NCI-H226 (cell line): ENCODE measurements around the gene TAF11L3.
"Not testable (repeated sequence)": the region's sequence is repeated elsewhere in the genome, so short reads cannot be mapped to it uniquely, and the experiment has no call there.

Experiments used
- DNase-seq: peaks from one replicate; pipeline ENCODE4 v3.0.0-alpha.2; 2015

The TAF11L3 gene

DNA sequence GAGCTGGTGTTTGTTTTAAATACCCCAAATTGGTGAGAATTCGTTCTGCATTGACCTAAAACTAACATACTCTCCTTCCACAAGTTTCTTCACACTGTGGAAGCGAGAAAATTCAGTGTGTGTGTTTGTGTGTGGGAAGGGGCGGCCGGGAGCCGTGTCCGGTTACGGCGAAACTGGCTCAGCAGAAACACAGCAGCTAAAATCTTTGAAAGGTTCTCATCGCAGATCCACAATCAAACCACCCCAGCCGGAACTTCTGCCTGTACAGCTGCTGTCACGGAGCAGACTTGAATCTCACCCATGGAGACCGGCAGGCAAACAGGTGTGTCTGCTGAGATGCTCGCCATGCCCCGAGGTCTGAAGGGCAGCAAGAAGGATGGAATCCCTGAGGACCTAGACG lies at the start of gene TAF11L3:
TSS of gene TAF11L3 (plus strand) at position 301 of the 400 bp plus-strand sequence.
- DNase-seq, result not testable (repeated sequence)

DNA sequence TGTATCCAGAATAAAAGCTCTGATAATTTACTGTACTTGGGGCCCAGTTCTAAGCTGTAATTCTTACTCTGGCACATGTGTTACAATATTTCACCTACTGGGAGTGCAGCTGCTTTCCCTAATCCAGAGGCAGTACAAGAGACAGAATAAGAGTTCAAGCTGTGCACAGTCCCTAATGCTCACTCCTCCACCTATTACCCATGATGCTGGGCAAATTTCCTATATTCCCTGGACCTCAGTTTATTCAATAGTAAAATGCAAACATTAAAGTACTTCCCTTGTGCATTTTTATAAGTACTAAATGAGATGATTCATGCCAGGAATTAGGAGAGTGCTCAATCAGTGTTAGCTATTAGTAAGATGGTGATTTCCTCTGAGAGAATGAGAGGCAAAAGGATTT lies 48.1 kb upstream of the TAF11L3 start:
- no peak for DNase-seq

DNA sequence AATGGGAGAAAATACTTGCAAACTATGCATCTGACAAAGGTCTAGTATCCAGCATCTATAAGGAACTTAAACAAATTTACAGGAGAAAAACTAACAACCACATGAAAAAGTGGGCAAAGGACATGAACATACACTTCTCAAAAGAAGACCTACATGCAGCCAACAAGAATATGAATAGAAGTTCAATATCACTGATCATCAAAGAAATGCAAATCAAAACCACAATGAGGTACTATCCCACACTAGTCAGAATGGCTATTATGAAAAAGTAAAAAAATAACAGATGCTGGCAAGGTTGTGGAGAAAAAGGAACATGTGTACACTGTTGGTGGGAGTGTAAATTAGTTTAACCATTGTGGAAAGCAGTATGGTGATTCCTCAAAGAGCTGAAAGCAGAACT lies 43.1 kb upstream of the TAF11L3 start:
- not testable (repeated sequence) for DNase-seq

DNA sequence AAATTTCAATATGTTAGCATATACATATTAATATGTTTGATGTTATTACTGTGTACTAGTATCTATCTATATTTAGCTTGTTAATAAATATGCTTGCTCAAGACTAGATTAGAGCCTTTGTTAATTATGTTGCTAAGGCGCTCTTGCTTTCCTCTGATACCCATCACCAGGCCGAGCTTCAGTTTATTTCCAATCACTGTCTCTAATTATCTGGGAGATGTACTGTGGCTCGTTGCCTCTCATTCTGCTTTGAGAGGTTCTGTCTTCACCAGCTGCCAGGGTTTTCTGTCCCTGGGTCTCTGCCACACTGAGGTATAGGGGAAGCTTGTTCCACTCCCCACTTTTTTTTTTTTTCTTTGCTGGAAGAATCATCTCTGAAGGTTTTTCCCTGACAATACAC lies 41.1 kb upstream of the TAF11L3 start:
- DNase-seq, result no peak

DNA sequence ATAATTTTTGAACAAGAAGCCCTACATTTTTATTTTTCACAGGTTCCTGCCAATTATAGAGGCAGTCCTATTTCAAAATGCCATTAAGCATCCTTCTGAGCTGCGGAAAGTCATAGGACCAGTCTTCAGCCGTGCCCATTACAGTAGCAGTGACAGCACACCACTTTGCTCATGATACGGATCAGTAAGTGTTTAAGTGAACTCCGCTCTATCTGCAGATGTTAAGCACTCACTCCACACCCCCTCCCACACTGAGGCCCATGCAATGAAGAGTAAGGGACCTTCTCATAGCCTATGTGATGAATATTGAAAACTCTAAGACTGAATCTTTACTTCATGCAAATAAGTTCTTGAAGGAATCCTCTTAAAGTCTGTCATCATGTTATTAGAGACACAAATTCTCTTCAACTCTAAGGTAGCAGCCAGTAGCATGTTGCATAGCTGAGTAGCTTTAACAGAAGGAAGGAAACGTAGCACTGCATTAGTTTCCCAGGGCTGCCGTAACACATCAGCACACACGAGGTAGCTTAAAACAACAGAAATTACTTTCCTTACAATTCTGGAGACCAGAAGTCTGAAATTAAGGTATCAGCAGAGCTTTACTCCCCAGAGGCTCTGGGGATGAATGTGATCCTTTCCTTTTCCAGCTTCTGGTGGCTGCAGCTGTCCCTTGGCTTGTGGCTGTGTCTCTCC lies 40.4 kb upstream of the TAF11L3 start:
- no peak for DNase-seq

DNA sequence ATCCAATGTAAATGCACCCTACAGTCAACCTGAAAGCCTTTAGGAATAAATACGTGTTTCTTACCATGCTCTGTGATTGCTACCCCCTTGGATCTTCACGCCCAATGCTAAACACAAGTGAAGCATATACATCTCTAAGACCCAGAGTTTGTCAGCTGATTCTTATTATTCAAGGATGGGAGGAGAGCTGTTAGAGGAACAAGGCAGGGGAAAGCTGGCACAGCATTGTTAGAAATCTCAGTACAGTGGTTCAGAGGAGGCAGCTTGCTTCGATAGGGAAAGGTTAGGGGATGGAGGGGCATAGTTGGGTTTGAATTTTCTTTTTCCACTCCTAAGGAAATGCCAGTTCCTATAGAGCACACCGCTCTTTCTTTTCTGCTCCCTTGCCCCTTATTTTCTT lies 36.8 kb upstream of the TAF11L3 start:
- no peak for DNase-seq

DNA sequence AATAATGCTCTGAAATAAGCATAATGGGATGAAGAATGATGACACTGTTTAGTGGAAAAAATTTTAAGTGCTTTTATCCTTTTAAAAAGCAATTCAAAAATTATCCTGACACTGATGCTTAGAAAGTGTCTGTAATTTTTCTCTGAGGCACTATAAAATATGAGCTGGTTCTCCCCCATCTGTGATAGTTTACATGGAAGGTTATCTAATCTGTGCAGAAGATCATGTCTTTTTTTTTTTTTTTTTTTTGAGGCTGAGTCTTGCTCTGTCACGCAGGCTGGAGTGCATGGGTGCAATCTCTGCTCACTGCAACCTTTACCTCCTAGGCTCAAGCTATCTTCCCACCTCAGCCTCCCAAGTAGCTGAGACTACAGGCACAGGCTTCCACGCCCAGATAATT lies 35.4 kb upstream of the TAF11L3 start:
- DNase-seq, result no peak

DNA sequence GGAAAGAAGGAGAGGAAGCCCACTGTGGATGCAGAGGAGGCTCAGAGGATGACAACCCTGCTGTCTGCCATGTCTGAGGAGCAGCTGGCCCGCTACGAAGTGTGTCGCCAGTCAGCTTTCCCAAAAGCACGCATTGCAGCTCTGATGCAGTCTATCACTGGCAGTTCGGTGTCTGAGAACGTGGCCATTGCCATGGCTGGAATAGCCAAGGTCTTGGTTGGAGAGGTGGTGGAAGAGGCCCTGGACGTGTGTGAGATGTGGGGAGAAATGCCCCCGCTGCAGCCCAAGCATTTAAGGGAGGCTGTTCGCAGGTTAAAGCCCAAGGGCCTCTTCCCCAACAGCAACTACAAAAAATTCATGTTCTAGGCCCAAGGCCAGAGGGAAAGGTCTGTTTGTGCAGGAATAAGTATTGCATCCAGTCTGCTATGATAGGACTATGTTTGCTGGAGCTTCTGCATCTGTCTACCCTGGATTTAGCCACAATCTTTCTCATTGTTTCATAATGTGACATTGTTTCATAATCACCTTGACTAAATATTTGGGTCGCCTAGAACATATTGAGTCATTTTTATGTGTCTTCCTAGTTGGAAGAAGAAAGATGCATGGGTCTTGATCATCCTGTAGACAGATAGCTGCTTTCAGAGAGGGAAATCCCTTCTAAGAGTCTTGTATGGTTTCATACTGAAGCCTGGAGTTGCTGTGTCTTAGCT lies 31.5 kb upstream of the TAF11L3 start:
- not testable (repeated sequence) for DNase-seq

DNA sequence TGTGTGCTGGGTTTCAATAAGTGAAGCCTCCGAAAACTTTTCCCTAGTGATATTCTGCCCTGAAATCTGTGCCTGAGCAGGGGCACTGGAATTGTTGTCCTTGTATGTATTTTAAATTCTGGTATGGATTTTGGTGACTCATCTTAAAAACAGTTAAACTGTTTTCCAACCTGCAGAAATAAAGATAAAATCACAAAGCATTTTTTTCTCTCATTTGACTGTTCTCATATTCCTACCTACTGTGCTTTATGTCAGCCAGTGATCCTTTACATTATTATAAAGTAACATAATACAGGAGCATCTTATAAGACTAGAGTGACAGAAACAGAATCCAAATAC lies 31.0 kb upstream of the TAF11L3 start:
- DNase-seq, result no peak

DNA sequence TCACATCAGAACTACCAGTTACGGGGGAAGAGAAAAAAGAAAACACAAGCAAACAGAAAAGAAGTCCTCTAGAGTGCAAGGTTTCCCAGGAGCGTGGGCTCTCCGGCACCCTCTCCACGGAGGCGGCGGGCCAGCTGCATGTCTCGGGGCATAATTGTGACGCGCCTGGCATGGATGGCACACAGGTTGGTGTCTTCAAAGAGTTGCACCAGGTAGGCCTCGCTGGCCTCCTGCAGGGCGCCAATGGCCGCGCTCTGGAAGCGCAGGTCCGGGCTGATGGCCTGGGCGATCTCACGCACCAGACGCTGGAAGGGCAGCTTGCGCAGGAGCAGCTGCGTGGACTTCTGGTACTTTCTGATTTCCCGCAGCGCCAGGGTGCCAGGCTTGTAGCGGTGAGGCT lies 26.9 kb upstream of the TAF11L3 start:
- not testable (repeated sequence) for DNase-seq

DNA sequence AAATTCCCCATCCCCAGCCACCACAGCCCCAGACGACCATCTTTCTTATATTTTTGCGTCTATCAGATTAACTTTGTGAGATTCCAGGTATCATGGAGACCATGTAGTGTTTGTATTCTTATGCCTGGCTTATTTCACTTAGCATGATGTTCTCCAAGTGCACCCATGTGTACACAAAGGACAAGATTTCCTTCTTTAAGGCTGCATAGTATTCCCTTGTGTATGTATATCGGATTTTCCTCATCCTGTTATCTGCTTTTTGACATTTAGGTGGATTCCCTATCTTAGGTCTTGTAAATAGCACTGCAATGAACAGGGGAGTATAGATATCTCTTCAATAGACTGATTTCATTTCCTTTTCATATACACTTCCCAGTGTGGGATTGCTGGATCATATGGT lies 25.4 kb upstream of the TAF11L3 start:
- no peak for DNase-seq

DNA sequence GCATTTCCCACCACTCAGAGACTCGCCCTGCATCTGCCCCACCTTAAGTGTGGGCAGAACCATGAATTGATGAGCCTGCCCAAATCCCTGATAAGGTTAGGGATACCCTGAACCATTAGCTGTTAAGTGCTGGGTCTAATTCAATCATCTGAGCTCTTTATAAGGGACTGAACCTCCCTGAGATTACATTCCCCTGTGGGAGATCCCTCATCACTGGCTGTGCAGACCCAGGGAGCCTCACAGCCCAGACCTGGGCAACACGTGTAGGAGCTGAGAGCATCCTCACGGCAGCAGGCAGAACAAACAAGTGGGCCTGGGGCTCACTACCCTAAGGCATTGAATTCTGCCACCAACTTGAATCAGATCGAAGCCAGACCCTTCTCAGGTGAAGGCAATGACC lies 20.7 kb upstream of the TAF11L3 start:
- DNase-seq, result no peak

DNA sequence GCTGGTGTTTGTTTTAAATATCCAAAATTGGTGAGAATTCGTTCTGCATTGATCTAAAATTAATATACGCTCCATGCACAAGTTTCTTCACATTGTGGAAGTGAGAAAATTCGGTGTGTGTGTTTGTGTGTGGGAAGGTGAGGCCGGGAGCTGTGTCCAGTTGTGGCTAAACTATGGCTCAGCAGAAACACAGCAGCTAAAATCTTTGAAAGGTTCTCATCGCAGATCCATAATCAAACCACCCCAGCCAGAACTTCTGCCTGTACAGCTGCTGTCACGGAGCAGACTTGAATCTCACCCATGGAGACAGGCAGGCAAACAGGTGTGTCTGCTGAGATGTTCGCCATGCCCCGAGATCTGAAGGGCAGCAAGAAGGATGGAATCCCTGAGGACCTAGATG lies 20.2 kb upstream of the TAF11L3 start, which contains the start of gene TAF11L2:
TSS of gene TAF11L2 (plus strand) at position 301 of the 400 bp plus-strand sequence.
- DNase-seq, result not testable (repeated sequence)

DNA sequence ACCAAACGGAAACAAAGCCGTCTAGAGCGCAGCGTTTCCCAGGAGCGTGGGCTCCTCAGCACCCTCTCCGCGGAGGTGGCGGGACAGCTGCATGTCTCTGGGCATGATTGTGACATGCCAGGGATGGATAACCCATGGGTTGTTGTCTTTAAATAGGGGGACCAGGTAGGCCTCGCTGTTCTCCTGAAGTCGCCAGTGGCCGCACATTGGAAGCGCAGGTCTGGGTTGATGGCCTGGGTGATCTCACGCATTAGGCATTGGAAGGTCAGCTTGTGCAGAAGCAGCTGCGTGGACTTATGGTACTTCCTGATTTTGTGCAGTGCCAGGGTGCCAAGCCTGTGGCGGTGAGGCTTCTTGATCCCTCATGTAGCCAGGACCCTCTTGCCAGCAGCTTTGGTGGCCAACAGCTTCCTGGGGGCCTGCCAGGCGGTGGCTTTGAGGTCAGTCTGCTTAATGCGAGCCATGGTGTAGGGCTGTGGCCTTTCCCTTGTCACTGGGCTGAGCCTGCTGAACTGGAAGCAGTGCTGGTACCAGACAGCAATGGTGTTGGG lies 6.3 kb upstream of the TAF11L3 start:
- DNase-seq, result no peak

DNA sequence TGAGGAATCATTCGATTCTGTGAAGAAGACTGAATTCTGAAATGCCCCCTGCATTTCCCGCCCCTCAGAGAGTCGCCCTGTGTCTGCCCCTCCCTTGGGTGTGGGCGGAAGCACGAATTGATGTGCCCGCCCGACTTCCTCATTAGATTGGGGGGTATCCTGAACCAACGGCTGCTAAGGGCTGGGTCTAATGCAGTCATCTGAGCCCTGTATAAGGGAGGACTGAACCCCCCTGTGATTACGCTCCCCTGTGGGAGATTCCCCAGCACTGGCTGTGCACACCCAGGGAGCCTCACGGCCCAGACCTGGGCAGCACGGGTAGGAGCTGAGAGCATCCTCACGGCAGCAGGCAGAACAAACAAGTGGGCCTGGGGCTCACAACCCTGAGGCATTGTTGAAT lies 641 bp upstream of the TAF11L3 start:
- not testable (repeated sequence) for DNase-seq

DNA sequence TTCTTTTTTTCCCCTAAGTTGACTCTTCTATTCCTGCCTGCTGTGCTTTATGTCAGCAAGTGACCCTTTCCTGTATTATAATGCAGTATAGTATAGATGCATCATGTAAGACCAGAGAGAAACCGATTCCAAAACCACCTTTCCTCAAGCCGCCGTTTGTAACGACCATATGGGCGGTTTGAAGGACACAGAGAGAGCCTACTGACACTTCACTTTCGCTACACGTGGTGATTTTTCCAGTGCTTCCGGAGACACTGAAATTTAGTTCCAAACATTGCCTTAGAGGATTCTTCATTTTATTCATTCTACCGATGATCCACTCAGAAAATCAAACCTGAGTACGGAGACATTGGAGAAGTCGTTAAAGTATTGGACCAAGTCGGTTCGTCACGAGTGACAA lies 1.3 kb downstream of the TAF11L3 start:
- DNase-seq, result not testable (repeated sequence)

DNA sequence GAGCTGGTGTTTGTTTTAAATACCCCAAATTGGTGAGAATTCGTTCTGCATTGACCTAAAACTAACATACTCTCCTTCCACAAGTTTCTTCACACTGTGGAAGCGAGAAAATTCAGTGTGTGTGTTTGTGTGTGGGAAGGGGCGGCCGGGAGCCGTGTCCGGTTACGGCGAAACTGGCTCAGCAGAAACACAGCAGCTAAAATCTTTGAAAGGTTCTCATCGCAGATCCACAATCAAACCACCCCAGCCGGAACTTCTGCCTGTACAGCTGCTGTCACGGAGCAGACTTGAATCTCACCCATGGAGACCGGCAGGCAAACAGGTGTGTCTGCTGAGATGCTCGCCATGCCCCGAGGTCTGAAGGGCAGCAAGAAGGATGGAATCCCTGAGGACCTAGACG lies 3.3 kb downstream of the TAF11L3 start, which contains the start of gene TAF11L4:
TSS of gene TAF11L4 (plus strand) at position 301 of the 400 bp plus-strand sequence.
- DNase-seq, result not testable (repeated sequence)

DNA sequence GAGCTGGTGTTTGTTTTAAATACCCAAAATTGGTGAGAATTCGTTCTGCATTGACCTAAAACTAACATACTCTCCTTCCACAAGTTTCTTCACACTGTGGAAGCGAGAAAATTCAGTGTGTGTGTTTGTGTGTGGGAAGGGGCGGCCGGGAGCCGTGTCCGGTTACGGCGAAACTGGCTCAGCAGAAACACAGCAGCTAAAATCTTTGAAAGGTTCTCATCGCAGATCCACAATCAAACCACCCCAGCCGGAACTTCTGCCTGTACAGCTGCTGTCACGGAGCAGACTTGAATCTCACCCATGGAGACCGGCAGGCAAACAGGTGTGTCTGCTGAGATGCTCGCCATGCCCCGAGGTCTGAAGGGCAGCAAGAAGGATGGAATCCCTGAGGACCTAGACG lies 6.8 kb downstream of the TAF11L3 start, which contains the start of gene TAF11L5:
TSS of gene TAF11L5 (plus strand) at position 301 of the 400 bp plus-strand sequence.
- not testable (repeated sequence) for DNase-seq

DNA sequence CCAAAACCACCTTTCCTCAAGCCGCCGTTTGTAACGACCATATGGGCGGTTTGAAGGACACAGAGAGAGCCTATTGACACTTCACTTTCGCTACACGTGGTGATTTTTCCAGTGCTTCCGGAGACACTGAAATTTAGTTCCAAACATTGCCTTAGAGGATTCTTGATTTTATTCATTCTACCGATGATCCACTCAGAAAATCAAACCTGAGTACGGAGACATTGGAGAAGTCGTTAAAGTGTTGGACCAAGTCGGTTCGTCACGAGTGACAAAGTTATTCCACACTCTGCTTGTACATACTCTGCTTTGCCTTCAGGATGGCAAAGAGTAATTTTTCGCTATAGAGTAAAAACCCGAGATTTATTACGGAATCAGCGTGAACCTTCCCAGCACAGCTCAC lies 8.3 kb downstream of the TAF11L3 start:
- not testable (repeated sequence) for DNase-seq

DNA sequence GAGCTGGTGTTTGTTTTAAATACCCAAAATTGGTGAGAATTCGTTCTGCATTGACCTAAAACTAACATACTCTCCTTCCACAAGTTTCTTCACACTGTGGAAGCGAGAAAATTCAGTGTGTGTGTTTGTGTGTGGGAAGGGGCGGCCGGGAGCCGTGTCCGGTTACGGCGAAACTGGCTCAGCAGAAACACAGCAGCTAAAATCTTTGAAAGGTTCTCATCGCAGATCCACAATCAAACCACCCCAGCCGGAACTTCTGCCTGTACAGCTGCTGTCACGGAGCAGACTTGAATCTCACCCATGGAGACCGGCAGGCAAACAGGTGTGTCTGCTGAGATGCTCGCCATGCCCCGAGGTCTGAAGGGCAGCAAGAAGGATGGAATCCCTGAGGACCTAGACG lies 10.2 kb downstream of the TAF11L3 start, which contains the start of gene TAF11L6:
TSS of gene TAF11L6 (plus strand) at position 301 of the 400 bp plus-strand sequence.
- DNase-seq, result not testable (repeated sequence)
